Choroid plexus epithelial cell (primary cell): ENCODE data around the gene SNX18.

Experiments
- DNase-seq: peaks from one replicate; pipeline ENCODE4 v3.0.0-alpha.2; 2010; ENCODE audit warnings: low read depth
- H3K4me3 ChIP-seq: 2 replicates; pipeline ENCODE4 v1.5.1; 2011; ENCODE audit warnings: low read depth, mild to moderate bottlenecking, control low read depth, low read length, moderate library complexity
- CTCF ChIP-seq: conservative IDR thresholded peaks from 2 replicates; pipeline ENCODE4 v1.5.1; 2011; ENCODE audit warnings: low read depth, mild to moderate bottlenecking, control low read depth, inconsistent platforms, low read length, moderate library complexity

Gene SNX18

GRCh38 chr5:54594181-54594580 lies 76.6 kb downstream of the SNX18 start:
- no peak for DNase-seq
- no peak for TF ChIP-seq CTCF
- H3K4me3 ChIP-seq = no peak overlapping the region

- TF ChIP-seq CTCF = no peak
- peak; percentile 22 for DNase-seq
- no peak overlapping the region for H3K4me3 ChIP-seq
Observed at GRCh38 chr5:54595721-54596120, 78.2 kb downstream of the SNX18 start.
